ENCODE measurements around the gene CSN2.

GRCh38 chr4:69930768-69931167 lies 34.8 kb downstream of the CSN2 start, which contains the start of gene CSN1S1:
- TF ChIP-seq CTCF (IDR thresholded peaks at IDR 0.05 in 2 of 3, conservative IDR thresholded peaks at IDR 0.05 in 1 of 3; ENCODE audit: insufficient read depth in 2 of 3, low read depth in 1 of 3, low read length in 3 of 3) (no peak), ZNF41 (CRISPR knock-in tag; conservative IDR thresholded peaks at IDR 0.05) (no peak), RFX5 (IDR thresholded peaks at IDR 0.05; ENCODE audit: low read depth, low read length) (no peak), ZNF146 (CRISPR knock-in tag; IDR thresholded peaks at IDR 0.05; ENCODE audit: unreplicated experiment) (no peak)
